WERI-Rb-1 (cell line): ENCODE measurements around the gene GGT6.

Experiments
- DNase-seq: peaks from one replicate; pipeline ENCODE4 v3.0.0-alpha.2; 2020
- H3K27ac ChIP-seq: fragments of 250-450 bp; sonication (Bioruptor Pico); 2 replicates; pipeline ENCODE4 v1.5.1; 2020; ENCODE audit warnings: mild to moderate bottlenecking, moderate library complexity
- H3K27me3 ChIP-seq: fragments of 250-450 bp; sonication (Bioruptor Pico); 2 replicates; pipeline ENCODE4 v1.5.1; 2021; ENCODE audit warnings: mild to moderate bottlenecking, low read depth, moderate library complexity; ENCODE audit not compliant: insufficient read depth, severe bottlenecking
- H3K36me3 ChIP-seq: fragments of 250-450 bp; sonication (Bioruptor Pico); 2 replicates; pipeline ENCODE4 v1.5.1; 2020; ENCODE audit warnings: mild to moderate bottlenecking, moderate library complexity
- H3K4me3 ChIP-seq: 2 replicates; pipeline ENCODE4 v1.5.1; 2011; ENCODE audit warnings: low read depth, mild to moderate bottlenecking, control low read depth, low read length
- H3K9me3 ChIP-seq: fragments of 250-450 bp; sonication (Bioruptor Pico); 2 replicates; pipeline ENCODE4 v1.5.1; 2021; ENCODE audit warnings: mild to moderate bottlenecking, moderate library complexity; ENCODE audit not compliant: severe bottlenecking
- CTCF ChIP-seq: IDR thresholded peaks from 2 replicates; pipeline ENCODE4 v1.5.1; 2011; ENCODE audit warnings: low read depth, mild to moderate bottlenecking, control low read depth, inconsistent platforms, low read length

GGT6 gene

GRCh38 chr17:4508207-4508606, 52.2 kb downstream of the GGT6 start:
- Histone ChIP-seq H3K9me3 (no peaks in the 10 kb centered on the region), H3K36me3 (no peaks in the 10 kb centered on the region), H3K27ac (no peak overlapping the region), H3K4me3 (no peak overlapping the region), H3K27me3 (no peaks in the 10 kb centered on the region)
- no peak for TF ChIP-seq CTCF
- DNase-seq = no peak

- no peak for DNase-seq
- TF ChIP-seq CTCF = no peak
- Histone ChIP-seq H3K27me3 (no peaks in the 10 kb centered on the region), H3K36me3 (no peaks in the 10 kb centered on the region), H3K4me3 (no peak overlapping the region), H3K27ac (no peak overlapping the region), H3K9me3 (no peaks in the 10 kb centered on the region)
These were observed 52.8 kb downstream of the GGT6 start for GRCh38 chr17:4507361-4508111.
